HUES48 (cell line): ENCODE results near the gene PTPN23.

Experiments used
- H3K27ac ChIP-seq: one replicate; pipeline ENCODE4 v1.7.0; 2013; ENCODE audit warnings: low read depth, low read length, inconsistent platforms
- H3K27me3 ChIP-seq: 2 replicates; pipeline ENCODE4 v1.6.1; 2013; ENCODE audit warnings: mild to moderate bottlenecking, low read length; ENCODE audit not compliant: control insufficient read depth, insufficient read depth
- H3K36me3 ChIP-seq: 2 replicates; pipeline ENCODE4 v1.6.1; 2013; ENCODE audit warnings: low read length; ENCODE audit not compliant: control insufficient read depth, insufficient read depth
- H3K4me1 ChIP-seq: 2 replicates; pipeline ENCODE4 v1.6.1; 2013; ENCODE audit warnings: mild to moderate bottlenecking, low read length; ENCODE audit not compliant: control insufficient read depth, insufficient read depth
- H3K4me3 ChIP-seq: 2 replicates; pipeline ENCODE4 v1.5.1; 2013; ENCODE audit warnings: mild to moderate bottlenecking, low read depth, low read length
- H3K9ac ChIP-seq: 2 replicates; pipeline ENCODE4 v1.6.1; 2013; ENCODE audit warnings: mild to moderate bottlenecking, low read depth, low read length, moderate library complexity
- H3K9me3 ChIP-seq: 2 replicates; pipeline ENCODE4 v1.6.1; 2013; ENCODE audit warnings: low read length; ENCODE audit not compliant: control insufficient read depth, insufficient read depth

Gene PTPN23

DNA sequence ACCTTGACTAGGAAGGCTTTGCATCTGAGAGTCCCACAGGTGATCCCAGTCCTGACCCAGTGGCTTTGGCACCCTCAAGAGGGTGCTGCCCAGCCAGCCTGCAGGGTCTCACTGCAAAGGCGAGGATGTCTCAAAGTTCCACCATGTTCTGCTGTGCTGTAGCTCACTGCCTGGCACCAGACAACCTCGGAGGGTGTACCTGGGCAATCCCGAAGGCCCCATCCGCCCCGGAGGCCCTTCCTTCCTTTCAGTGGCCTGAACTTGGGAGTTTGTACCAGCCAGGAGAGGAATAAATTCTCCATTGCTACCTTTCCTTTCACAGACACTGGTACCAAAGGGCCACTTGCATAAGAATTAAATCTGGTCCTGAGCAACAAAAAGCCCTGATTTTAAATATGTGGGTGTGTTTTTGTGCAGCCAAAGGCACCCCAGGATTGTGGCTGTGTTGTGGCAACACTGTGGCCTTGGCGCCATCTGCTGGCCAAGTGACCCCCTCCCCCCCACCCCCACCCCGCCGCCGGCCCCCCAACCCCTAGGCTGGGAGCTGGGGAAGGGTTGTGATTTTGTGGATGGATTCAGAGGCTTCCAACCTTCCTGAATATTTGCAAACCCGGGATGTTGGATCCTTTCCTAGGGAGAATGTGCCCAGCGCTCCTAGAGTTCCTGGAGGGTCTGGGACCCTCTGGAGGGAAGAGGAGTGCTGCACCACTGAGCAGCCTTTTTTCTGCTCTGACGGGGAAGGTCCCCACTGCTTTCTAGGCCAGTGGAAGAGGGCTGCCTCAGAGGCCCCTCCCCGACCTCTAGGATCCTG lies 9.7 kb upstream of the PTPN23 start:
- Histone ChIP-seq H3K9ac (no peak overlapping the region), H3K36me3 (no peaks in the 10 kb centered on the region), H3K9me3 (no peaks in the 10 kb centered on the region), H3K4me1 (peaks cover 5% of the 10 kb centered on the region), H3K27ac (no peak overlapping the region), H3K27me3 (no peaks in the 10 kb centered on the region), H3K4me3 (0 out of 2 replicates have a peak overlapping the region, but pooled peaks have one; percentile 18)

DNA sequence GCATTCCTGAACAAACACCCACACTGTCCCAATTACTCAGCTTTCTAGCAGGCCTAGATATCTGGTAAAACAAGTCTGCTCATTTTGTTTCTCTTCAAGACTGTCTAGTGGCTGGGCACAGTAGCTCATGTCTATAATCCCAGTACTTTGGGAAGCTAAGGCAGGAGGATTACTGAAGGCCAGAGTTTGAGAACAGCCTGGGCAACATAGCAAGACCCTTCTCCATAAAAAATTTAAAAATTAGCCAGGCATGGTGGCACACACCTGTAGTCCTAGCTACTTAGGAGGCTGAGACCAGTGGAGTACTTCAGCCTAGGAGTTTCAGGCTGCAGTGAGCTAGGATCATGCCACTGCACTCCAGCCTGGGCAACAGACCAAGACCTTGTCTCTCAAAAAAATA lies 6.2 kb upstream of the PTPN23 start:
- Histone ChIP-seq H3K4me1 (peaks cover 8% of the 10 kb centered on the region), H3K9ac (no peak overlapping the region), H3K4me3 (no peak overlapping the region), H3K9me3 (no peaks in the 10 kb centered on the region), H3K27ac (no peak overlapping the region), H3K27me3 (no peaks in the 10 kb centered on the region), H3K36me3 (no peaks in the 10 kb centered on the region)

DNA sequence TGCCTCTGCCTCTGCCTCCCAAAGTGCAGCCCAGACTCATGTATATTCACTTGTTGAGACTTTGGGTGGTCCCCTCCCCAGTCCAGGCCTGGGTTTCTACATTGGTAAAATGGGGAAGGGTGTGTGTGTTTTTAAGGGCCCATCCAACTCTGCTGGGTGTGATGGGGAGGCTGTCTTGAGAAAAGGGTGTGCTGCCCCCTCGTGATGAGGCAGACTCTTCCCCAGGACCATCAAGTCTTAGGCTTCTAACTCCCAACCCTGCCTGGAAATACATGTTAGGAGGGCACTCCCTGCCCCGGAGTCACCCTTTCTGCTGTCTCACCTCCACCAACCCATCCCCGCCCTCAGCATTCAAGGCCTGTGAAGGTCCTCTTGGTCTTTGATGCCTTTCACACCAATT lies 4.4 kb upstream of the PTPN23 start:
- Histone ChIP-seq H3K9ac (no peak overlapping the region), H3K4me1 (0 out of 2 replicates have a peak, but pooled peaks cover 6% of the 10 kb centered on the region), H3K27me3 (no peaks in the 10 kb centered on the region), H3K27ac (no peak overlapping the region), H3K4me3 (no peak overlapping the region), H3K9me3 (no peaks in the 10 kb centered on the region), H3K36me3 (no peaks in the 10 kb centered on the region)

DNA sequence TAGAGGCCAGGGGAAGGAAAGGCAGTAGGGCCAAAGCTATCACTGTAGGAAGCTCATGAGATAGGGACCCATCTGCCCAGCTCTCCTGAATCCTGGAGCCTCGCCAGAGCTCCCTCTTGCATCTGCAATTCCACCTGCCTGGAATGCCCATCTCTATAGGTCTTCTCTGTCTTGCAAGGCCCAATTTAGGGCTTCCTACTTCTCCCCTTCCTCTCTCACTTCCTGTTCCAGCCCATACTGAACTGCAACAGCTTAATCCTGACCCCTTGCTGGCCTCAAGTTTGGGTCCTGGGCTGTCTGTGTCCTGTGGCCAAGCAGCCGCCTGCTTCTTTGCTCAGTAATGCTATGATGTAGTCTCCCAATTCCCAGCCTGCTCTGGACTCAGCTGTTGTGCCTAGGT lies 3.6 kb upstream of the PTPN23 start:
- 0 out of 2 replicates have a peak, but pooled peaks cover 10% of the 10 kb centered on the region for H3K4me1 ChIP-seq
- no peaks in the 10 kb centered on the region for H3K9me3 ChIP-seq
- no peak overlapping the region for H3K4me3 ChIP-seq
- H3K27ac ChIP-seq: no peak overlapping the region
- no peak overlapping the region for H3K9ac ChIP-seq
- no peaks in the 10 kb centered on the region for H3K27me3 ChIP-seq
- no peaks in the 10 kb centered on the region for H3K36me3 ChIP-seq

DNA sequence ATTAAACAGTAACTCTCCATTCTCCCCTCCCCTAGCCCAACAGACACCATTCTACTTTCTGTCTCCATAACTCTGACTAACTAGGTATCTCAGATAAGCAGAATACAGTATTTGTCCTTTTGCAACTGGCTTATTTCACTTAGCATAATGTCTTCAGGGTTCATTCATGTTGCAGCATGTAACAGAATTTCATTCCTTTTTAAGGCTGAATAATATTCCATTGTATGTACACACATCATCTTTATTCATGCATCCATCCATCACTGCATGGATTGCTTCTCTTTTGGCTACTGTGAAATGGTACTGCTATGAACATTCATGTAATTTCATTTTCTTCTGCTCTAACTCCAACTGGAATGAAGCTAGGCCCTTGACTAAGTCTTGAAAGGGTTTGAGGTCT lies 2.0 kb upstream of the PTPN23 start:
- Histone ChIP-seq H3K4me1 (0 out of 2 replicates have a peak, but pooled peaks cover 10% of the 10 kb centered on the region), H3K27ac (no peak overlapping the region), H3K9me3 (no peaks in the 10 kb centered on the region), H3K4me3 (no peak overlapping the region), H3K36me3 (no peaks in the 10 kb centered on the region), H3K27me3 (no peaks in the 10 kb centered on the region), H3K9ac (no peak overlapping the region)

DNA sequence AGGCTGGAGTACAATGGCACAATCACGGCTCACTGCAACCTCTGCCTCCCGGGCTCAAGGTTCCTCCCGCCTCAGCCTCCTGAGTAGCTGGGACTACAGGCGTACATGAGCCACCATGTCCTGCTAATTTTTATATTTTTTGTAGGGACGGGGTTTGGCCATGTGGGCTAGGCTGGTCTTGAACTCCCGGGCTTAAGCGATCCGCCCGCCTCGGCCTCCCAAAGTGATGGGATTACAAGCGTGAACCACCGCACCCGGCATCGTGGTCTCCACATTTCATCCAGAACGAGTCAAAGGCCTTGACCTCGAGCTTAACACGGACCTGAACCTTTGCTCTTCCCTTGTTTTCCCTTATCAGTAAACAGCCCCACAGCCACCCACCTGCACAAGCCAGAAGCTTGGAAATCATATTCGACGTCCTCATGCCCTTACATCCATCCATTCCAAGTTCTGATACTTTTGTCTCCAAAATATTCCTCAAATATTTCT lies 1.4 kb upstream of the PTPN23 start:
- Histone ChIP-seq H3K36me3 (no peaks in the 10 kb centered on the region), H3K27me3 (no peaks in the 10 kb centered on the region), H3K9ac (0 out of 2 replicates have a peak overlapping the region, but pooled peaks have one; percentile 9), H3K9me3 (no peaks in the 10 kb centered on the region), H3K4me3 (peak overlapping the region; percentile 80), H3K27ac (no peak overlapping the region), H3K4me1 (0 out of 2 replicates have a peak, but pooled peaks cover 10% of the 10 kb centered on the region)

DNA sequence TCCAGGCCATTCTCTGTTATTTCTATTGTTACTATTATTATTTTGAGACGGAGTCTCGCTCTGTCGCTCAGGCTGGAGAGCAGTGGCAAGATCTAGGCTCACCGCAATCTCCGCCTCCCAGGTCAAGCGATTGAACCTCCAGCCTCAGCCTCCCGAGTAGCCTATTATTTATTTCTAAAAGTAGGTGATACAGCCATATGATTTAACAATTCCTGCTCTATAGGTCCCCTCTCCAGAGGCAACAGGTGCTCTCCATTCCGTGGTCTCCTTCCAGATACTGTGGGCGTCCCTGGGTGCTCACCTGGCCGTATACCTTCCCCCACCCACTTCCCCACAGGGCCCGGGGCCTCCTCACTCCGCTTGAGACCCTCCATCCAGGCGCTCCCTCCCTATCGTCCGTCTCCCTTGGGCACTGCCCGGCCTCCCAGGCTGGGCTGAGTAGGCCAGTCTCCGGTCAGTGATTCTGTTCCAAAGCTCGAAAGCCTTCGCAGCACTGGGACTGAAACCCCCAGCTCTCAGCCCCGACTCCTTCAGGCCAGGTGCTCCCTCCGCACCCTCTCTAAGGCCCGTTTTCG lies 708 bp upstream of the PTPN23 start:
- peak overlapping the region; percentile 80 for H3K4me3 ChIP-seq
- H3K27ac ChIP-seq: peak overlapping the region; percentile 93
- 0 out of 2 replicates have a peak, but pooled peaks cover 10% of the 10 kb centered on the region for H3K4me1 ChIP-seq
- H3K27me3 ChIP-seq: no peaks in the 10 kb centered on the region
- H3K9me3 ChIP-seq: no peaks in the 10 kb centered on the region
- H3K9ac ChIP-seq: peak overlapping the region; percentile 80
- H3K36me3 ChIP-seq: no peaks in the 10 kb centered on the region

DNA sequence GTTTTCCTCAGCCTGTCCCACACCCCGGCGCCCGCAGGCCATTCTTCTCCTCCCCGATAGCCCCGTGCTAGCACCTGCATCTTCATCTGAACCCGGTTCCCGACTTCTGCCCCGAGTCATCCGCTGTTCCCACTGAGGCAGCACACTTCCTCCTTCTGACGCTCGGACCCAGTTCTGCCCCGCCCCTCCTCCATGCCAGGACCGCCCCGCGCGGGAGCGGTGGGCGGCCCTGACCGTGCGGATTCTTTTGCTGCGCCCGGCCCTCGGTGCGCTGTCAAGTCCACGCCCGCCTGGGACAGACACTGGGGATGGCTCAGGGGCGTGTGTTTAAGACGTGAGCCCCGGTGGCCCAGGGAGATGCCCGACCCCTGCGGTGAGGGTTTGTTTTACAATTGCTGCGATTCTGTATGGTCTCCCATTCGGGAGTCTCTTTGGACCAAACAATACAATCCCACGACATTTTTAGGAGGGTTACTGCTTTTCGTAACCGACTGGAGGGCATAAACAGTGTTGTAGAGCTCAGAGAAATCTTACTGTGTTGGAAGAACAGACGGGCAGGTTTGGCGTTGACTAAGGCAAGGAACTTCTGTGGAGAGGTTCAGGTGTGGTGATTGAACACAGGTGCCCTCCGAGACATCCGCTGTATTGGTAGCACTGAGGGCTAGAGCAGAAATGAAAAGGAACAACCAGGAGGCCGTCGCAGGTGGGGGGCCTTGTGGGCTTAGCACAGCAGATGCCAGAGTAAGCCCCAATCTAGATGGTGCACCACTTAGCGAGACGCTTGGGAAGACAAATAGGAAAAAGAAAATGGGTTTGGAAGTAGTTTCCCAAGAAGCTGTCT lies 716 bp downstream of the PTPN23 start:
- Histone ChIP-seq H3K27me3 (no peaks in the 10 kb centered on the region), H3K4me1 (0 out of 2 replicates have a peak, but pooled peaks cover 10% of the 10 kb centered on the region), H3K27ac (peak overlapping the region; percentile 93)

DNA sequence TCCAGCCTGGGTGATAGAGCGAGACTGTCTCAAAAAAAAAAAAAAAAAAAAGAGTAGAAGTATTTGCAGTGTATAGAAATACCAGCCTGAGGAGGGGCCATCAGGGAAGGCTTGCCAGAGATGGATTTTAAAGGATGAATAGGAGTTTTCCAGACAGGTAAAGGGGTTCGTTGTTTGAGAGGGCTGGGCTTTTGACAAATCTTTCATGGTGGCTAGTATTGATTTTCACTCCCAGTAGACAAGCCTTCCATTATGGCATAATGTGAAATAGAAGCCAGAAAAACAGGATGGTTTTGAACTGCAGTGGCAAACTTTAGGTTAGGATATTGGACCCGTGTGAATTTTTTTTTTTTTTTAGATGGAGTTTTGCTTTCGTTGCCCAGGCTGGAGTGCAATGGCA lies 3.6 kb downstream of the PTPN23 start:
- Histone ChIP-seq H3K9ac (no peak overlapping the region), H3K27me3 (no peaks in the 10 kb centered on the region), H3K9me3 (no peaks in the 10 kb centered on the region), H3K36me3 (peaks cover 16% of the 10 kb centered on the region), H3K4me1 (0 out of 2 replicates have a peak, but pooled peaks cover 8% of the 10 kb centered on the region), H3K4me3 (no peak overlapping the region), H3K27ac (no peak overlapping the region)

More for the DNA sequence above, 716 bp downstream of the PTPN23 start:
- H3K4me3 ChIP-seq: peak overlapping the region; percentile 80
- H3K36me3 ChIP-seq: peaks cover 5% of the 10 kb centered on the region; the same call in 1 of the 2 replicates
- peak overlapping the region; percentile 80 for H3K9ac ChIP-seq
- H3K9me3 ChIP-seq: no peaks in the 10 kb centered on the region

DNA sequence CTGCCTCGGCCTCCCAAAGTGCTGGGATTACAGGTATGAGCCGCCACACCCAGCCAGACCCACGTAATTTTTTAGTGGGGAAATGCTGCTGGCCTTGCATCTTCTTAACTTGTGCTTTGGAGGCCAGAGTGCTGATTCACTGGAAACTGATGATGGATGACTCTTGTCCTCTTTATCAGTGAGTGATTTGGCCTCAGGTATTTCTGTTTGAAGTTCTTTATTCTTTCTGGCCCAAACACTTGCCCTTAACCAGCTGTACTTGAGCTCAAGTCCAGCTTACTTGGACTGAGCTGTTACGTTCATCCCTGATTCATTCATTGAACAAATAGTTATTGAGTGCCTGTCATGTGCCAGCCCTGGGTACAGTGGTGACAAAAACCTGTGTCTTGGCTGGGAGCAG lies 4.2 kb downstream of the PTPN23 start:
- no peak overlapping the region for H3K27ac ChIP-seq
- 0 out of 2 replicates have a peak, but pooled peaks cover 4% of the 10 kb centered on the region for H3K4me1 ChIP-seq
- no peaks in the 10 kb centered on the region for H3K9me3 ChIP-seq
- no peaks in the 10 kb centered on the region for H3K27me3 ChIP-seq
- no peak overlapping the region for H3K9ac ChIP-seq
- H3K4me3 ChIP-seq: no peak overlapping the region
- peaks cover 16% of the 10 kb centered on the region for H3K36me3 ChIP-seq
